Cortex of kidney (tissue), 1 donor: ENCODE results near the gene BAHD1.

ENCODE experiments used
- DNase-seq: peaks from one replicate; lab custom pipeline; 2025; lab: John Stamatoyannopoulos, UW

The BAHD1 gene

DNA sequence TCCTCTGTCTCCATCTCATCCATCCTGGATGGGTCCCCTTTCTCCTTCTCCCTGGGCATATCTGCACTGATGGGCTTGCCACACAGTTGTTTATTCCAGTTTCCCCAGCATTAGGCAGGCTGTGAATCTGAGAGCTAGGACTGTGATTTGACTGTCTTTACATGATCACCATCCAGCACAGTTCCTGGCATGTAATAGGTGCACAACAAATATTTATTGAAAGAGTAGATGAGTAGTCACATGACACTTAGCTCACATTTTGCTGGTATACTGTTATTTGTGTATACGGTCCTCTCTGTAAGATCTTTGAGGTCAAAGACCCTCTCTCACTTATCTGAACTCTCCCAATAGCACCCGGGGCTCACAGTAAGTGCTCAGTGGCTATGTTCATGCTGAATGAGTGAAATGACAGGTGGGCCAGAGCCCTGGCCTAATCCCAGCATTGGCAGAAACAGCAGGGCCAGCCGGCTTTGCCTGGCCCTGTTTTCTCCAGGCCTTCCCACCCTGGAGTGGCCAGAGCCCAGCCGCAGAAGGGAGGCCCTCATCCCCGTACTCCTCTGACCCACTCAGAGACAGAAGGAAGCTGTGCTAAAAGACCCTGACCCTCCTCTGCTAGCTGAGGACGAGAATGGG, 16.2 kb upstream of the BAHD1 start:
- no peak for DNase-seq

DNA sequence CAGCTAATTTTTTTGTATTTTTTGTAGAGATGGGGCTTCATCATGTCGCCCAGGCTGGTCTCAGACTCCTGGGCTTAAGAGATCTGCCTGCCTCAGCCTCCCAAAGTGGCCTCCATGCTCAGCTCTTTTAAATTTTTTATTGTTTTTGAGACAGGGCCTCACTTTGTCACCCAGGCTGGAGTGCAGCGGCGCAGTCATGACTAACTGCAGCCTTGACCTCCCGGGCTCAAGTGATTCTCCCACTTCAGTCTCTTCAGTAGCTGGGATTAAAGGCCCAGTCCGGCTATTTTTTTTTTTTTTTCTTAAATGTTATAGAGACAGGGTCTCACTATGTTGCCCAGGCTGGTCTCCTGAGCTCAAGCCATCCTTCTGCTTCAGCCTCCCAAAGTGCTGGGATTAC, 15.1 kb upstream of the BAHD1 start:
- no peak for DNase-seq

DNA sequence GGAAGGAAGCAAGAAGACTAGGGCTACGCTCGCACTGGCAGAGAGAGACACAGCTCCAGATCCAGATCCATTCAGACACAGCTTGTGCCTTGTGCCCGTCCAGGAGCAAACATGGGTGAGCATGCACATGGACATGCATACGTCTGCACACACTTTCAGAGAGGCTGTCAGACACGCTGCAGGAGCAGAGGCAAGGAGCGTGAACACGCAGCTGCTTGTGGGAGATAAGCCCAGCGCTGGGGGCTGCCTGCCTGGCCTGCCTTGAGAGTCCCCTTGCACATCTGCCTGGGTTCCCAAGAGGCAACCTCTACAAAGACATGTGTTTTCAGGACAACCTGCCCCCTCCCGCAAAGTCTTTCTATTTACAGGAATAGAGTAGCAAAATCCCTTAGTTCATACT, 13.6 kb upstream of the BAHD1 start:
- no peak for DNase-seq

DNA sequence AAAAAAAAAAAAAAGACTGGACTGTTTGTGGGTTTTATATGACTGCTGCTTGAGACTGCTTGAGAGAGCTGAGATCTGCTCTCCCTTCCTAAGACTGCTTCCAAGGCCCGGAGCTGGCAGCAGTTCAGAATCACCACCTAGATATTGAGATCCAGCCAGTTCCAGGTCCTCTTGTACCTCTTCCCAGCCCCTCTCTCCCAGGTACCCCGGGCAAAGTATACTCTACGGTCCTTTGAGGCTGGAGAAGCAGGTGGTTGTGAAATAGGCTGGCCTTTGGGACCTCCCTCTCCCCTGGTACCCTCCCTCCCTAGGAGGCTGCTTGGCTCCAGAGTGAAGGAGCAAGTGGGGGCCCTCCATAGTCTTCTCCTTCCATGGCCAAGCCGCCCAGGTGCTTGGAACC, 12.6 kb upstream of the BAHD1 start:
- DNase-seq: no peak

DNA sequence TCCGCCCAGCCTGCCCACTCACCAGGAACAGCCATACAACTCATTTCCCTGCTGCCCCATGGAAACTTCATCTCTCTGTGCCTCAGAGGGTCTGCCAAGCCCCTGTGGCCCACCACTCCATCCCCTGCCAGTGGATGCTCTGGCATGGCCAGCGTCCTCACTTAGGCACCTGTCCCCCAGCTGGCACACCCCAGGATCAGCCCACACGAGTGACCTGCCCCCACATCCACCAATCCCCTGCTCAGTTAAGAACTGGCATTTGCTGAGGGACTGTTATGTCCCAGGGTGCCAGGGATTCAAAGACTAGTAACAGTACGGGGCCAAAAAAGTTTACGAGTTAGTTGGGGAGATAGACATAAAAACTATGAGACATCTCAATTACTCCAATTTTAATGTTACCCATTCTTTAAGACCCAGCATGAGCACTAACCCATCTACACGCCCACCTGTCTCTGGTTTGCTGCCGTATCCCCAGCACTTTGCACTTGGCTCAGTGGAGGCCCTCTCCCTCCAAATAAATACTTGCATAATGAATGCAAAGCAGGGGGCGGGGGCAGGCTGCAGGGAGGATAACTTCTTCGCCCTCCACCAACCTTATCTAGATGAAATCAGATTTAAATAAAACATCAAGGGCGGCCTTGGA, 11.6 kb upstream of the BAHD1 start:
- no peak for DNase-seq

DNA sequence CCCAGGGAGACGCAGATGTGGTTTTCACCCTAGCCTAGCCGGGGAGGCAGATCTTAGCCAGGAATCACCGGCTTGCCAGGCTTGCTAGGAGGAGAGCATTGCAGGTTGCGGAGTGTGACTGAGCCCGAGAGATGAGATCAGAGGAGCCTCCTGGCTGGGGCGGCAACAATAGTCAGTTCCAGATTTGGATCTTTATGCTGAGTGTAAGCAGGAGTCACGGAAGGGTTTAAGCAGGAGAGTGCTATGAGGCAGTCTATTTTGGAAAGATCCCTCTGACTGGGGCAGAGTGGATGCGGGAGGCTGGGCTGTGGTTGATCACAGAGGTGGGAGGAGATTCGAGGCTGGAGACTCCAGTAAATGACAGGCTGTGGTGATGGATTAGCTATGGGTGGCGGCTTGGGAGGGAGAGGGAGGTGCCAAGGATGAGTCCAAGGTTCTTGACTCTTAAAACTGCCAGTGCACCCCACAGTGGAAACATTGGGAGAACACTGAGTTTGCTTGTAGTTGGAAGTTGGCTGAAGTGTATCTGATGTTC, 10.4 kb upstream of the BAHD1 start:
- no peak for DNase-seq

DNA sequence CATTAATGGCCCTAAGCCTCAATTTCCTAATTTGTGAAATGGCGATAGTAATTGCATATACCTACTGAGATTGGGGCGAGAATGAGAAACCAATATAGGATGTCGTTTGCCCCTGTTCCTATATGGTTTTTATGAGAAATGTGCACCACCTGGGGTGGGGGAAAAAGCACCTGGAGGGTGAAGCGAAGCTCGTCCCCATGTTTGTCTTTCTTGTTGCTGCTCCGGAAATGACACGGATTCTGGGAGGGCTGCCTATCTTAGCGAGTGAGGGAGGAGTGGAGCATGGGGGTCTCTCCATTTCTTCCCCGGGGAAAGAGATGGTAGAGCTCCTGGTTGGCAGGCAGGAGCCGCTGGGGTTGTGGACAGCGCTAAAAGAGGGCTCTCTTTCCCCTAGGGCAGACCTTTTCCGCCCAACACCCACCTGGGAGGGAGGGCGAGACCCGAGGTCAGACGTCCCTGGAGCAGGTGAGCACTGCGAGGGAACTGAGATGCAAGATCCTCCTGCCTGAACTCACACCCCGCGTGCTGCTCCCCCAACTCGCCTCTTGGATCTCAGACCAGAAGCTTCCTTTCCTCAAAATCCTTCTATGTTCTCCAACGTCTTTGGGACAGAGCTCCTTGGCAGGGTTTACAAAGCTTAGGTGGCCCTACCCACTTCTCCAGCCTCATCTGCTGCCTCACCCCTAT, 5.6 kb upstream of the BAHD1 start:
- no peak for DNase-seq

DNA sequence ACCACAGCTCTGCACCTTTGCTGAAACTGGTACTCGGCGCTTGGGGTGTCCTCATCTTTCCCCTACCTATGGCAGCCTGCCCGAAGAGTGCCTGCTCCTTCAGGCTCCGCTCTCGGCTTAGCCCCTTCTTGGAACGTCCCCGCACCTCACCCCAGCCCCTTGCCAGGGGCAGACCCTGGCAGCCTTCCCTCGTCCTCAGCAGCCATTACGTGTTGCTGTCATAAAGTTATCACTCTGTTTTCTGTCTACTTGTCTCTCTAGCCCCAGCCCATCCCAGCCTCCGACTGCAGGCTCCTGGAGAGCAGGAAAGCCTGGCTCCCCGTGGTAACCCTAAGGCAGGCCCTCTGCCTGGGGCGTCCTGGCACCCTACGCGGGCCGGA, 5.1 kb upstream of the BAHD1 start:
- no peak for DNase-seq

DNA sequence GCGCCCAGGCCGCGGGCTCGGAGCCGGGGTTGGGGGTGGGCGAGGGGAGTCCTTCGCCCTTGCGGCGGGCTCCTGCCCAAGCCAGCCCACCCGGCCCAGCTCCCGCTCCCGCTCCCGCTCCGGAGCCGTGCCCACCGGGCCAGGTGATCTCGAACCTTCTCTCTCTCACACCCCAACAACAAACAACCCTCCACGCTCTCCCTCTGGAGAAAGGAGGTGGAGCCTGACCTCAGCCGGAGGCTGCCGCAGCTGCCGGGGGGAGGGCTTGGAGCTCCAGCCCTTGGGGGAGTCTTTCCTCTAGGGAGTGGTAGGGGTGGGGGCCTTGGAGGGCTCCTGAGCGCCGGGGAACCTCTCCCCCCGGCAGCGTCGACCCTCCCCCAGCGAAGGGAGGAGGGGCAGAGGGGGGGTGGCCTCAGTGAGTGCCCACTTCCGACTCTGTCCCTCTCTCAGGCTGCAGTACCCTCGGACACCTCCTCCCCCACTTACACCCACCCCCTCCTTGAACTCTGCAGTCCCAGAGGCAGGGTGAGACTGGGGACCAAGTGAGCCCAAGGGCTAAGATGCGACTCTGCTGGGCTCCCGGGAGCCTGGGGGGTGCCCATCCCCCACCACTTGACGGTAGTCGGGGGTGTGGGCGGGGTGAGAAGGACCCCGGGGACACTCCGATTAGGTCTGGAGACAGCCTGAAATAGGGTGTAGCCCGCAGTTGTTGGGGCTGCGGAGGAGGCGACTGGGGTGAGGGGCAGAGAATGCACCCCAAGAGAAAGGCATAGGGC, 4.4 kb upstream of the BAHD1 start:
- DNase-seq: no peak

DNA sequence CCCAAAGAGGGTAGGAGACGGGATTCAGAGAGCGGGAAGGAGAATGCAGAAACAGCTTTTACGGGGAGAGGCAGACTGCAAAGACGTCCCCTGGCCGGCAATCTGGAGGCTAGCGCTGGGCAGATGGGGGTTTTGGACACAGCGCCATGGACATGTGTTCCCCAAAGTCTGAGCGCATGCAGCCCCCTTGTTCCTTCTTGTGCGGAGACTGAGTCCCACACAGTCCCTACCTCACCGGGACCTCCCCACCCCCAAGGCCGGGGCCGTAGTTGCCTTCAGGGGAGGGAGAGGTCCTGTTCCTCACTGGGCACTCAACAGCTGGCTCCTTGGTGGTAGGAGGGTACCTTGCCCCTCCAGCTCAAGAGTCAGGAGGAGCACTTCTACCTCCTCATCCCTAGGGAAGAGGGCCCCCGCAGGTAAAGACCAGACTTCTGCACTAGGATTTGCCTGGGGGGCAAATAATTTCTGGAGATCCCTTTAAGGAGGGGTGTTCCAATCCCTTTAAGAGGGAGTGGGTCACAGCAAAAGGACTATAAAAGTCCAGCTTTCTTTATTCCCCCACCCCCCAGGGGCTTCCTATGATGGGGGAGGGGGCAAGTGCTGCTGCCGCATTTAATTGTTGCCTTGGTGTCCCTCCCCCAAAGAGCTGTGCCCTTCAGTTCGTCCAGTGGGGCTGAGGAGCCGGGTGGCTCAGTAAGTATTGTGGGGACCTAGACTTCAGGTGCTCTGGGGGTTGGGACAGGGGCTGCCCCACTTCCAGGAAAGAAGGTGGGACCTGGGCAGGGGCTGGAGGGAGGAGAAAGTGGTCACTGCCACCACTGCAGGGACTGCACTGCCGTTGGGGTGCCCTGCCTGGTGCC, 3.6 kb upstream of the BAHD1 start:
- no peak for DNase-seq

DNA sequence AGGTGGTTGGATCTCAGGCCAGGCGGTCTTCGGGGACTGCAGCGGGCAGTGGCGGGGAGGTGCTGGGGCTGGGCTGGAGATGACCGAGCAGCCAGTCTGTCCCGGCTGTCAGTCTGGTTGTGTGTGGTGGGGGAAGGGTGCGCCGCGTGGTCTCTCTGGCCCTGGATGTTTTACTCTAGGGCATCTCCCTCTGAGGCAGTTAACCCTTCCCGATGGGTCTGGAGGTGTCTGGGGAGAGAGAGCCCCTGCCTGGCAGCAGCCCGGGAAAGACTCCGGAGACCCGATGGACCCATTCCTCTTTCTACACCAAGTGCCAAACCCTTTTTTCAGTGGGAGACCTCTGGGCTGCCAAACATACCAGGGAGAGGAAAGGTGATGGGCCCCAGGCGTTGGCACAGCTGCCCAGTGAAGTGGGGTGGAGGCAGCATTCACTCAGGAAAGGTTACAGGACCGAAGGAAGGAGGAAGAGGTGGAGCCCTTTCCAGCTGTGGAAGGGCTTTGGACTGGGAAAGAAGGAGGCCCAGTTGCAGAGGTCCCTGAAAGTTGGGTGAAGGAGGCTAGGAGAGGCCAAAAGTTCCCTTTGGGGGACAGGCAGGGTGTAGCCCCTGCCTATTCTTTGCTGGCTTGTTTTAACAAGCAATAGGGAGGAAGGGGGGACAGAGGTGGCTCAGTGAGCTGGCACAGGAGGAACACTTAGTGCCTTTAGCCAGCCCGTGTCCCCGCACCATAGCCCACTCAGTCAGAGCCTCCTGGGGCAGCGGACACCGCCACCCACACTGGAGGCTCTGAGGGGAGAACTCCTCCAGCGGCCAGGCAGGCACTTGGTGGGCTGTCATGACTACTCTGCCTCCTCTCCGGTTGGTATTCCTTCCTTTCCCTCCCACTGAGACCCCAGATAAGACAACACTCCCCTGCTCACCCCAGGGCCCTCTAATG, 2.7 kb upstream of the BAHD1 start:
- DNase-seq: no peak

DNA sequence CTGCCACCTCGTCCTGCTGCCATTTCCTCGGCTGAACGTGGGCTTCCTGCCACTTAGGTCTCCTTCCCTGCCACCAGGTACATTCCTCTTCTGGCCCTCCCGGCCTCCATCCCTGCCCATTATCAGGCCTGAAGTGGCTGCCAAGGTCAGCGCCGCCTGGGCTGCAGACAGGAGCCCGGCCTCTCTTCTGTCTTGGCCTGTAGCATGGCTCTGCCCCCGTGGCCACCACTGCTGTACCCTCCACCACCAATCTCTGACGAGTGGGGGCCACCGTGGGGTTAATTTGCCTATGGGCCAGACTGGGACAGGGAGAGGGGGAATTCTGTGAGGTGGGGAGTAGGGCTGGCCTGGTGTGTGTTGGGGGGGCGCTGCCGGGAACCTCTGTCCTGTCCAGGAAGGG, 2.0 kb upstream of the BAHD1 start:
- no peak for DNase-seq

DNA sequence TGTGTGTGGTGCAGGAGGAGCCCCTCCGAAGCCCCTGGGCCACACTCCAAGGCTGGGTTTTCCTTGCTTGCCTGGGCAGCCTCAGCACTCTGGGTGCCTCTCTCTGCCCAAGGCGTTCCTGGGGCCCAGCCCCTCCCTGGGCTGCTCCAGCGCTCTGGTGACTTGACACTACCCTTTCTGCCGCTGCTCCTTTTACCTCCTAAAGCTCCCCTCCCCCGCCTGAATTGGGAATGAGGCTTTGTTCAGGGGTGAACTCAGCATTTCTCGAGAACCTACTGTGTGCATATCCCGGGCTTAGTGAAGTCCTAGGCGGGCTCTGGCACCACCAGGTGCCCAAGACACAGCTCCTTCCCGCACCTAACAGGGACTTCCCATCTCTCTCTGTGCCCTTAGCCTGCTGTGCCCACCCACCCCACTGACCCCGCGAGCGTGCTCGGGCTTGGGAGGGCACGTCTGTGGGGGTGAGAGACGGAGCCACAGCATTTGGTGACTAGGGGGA, 1.2 kb upstream of the BAHD1 start:
- DNase-seq: no peak

DNA sequence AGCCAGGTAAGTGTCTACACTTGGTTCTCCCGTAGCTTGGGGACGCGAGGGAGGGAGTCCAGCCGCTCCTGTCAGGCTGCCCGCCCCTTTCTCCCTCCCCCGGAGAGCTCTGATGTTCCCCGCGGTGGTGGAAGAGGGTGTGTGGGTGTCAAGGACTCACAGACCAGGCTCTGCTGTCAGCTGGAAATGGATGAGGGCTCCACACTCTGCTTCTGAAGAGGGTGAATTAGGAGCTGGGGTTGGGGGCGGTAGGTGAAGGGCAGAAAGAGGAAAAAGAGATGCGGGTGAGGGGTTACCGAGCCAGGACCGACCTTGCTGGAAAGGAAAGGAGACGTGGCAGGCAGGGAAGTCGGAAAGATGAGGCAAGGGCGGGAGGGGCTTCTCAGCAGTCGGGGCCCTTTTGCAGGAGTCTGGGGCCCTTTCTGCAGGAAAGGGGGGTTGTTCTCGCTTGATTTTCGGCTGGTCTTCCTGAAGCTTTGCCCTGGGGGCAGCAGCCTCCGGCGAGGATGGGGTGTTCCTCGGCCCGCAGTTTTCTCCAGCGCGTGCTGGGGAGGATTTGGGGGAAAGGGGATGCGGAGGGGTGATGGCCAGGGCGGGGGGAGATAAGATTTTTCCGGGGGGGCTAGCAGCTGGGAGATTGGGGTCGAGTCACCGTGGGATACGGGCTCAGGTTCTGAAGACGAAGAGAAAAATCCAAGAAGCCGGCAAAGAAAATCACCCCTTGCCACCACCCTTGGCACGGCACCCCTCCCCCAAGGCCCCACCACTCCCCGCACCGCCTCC, 602 bp upstream of the BAHD1 start:
- DNase-seq: no peak

DNA sequence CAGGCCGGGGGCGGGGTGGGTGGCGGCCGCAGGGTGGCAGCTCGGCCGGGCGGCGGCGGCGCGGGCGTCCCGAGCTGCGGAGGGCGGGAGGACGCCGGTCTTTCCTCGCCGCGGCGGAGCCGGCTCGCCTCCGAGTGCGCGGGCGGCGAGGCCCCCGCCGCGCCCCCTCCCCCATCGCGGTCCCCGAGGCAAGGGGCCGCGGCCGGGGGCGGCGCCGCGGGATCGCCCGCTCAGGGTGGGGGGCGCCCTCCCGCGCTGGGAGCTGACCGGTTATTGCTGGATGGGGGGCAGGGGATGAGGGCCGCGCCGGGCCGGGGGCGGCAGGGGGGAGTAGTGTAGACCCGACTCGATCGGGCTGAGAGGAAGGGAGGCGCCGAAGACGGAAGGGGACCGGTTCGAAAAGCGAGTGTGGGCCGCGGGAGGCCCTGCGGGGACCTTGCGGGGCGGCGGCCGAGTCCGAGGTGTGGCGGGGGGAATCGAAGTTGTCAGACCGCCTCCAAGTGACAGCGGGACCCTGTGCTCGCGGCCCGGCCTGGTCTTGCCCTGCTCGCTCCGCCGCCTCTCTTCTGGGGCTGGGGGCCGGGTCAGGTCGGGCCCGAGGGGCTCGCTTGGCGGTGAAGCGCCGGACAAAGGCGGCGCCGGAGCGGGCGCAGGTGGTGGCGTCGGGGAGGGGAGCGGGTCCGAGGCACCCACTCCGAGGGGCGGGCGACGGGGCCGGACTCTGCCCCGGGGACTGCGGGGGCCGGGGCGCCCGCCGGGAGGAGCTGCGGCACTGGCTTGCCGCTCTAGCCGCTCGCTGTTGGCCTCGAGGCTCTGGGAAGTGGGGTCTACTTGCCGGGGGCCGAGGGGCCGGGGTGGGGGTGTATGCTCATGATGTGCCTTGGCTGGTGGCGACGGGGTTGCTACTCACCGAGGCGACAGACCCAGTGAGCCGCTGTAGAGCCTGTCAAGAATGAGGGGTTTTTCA, 1.1 kb downstream of the BAHD1 start:
- DNase-seq: no peak

DNA sequence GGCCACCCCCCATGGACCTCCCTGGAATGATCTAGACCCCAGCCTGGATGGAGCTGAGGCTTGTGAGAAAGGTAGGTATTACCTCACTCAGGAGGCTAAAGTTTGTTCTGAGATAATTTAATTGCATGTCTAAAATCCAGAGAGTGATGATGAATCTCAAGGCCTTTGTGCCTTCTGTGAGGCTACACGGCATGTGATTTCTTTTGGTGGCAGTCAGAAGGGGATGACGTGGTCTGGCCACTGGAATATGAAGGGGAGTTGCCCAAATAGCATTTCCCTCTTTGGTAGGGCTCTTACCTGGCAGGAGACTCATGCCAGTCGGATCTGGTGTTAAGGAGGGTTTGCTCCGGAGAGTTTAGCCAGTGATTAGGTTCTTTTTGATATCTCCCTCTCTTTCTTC, 2.5 kb downstream of the BAHD1 start:
- no peak for DNase-seq

DNA sequence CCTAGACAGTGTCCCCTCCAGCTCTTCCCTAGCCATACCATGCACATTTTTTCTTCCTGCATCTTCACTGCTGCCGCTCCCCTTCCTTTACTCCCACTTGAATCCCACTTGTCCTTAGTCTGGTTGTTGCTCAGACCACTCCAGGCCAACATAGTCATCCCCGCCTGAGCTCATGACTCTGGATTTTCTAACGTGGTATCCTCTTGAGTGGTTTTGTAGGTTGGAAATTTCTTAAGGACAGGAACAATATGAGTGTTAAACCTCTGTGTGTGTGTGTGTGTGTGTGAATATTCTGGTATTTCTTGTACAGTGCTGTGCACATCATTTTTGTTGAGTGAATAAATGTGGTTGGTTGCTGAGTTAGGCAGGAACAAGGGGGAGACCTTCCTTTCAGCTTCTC, 3.1 kb downstream of the BAHD1 start:
- DNase-seq: no peak

DNA sequence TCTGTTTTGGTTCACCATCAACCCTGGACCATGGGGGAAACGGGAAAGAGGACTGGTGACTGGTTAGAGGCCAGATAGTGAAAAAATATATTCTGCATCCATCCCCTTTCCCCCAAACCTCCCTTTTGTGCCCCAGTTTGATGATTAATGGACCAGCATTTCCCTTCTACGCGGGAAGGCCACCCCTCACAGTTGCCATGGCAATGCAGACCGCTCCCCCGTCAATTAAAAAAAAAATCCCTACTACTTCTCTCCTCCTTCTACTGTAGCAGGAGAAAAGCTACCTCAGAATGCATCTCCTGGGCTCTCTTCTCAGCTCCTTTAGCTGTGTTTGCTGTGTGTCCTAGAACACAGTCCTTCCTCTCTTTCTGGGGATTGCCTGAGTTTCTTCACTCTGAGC, 4.0 kb downstream of the BAHD1 start:
- DNase-seq: no peak
